Activated effector memory CD4-positive, alpha-beta T cell treated with anti-CD3 and anti-CD28 coated beads, Interleukin-2, amount 50 U/mL, for 16 hours (primary cell): ENCODE data around the gene SH3PXD2A.
"Not testable (repeated sequence)": the region's sequence is repeated elsewhere in the genome, so short reads cannot be mapped to it uniquely, and the experiment has no call there.

ENCODE experiments used
- DNase-seq: peaks from one replicate; pipeline ENCODE4 v3.0.0-alpha.2; 2020

The SH3PXD2A gene

GRCh38 chr10:103737735-103738367 is 117.5 kb downstream of the SH3PXD2A start:
- no peak for DNase-seq

- DNase-seq: no peak
These were observed 118.6 kb downstream of the SH3PXD2A start for GRCh38 chr10:103736763-103737162.

DNA sequence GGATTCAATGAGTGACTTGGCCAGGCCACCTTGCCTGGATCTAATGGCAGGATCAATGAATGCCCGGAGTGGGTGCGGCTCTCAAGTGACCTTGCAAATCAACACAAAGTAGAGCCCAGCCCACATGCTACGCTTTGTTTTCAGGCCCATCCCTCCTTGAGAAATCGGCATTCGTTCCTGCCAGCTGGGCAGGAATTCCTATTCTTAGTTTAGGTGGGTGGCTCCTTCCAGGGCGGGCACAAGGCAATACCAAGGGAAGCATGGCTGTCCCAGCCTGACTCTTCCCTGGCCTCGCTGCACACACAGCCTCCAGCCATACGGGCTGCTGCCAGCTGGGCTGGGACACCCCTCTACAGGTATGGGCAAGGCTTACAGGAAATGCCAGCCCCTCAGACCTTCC is 119.3 kb downstream of the SH3PXD2A start:
- DNase-seq: no peak

DNA sequence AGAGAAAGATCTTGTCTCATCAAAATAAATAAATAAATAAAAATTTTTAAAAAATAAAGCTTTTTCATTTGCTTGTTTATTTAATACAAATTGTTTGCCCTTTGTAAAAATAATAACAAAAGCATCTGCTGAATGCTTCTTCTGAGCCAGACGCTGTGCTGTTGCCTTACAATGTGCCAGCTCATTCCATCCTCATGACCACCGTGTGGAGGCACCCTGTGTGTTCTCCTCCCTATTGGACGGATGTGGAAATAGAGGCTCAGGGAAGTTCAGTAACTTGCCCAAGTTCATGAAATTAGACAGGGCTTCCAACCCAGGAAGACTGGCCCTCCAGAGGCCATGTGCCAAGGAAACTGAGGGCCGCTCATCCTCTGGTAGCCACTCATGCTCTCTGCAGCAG is 120.6 kb downstream of the SH3PXD2A start:
- no peak for DNase-seq

DNA sequence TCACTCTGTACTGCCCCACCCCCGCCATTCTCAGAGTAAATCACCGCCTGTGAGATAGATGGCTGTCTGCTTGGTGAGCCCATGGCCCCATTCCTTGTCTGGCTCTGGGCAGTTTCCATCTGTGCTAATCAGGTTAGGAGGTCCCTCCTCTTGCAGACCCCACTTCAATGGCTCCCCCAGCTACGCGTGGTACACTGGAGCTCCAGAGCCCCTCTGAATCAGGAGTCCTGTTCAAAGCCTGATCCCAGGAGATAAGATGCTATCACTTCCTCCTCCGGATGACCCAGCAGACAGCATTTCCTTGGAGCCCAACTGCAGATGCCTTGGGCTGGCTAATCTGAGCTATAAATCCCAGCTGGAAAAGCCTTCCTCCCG is 122.3 kb downstream of the SH3PXD2A start:
- no peak for DNase-seq

- no peak for DNase-seq
These were observed 122.9 kb downstream of the SH3PXD2A start for GRCh38 chr10:103732339-103733044.

GRCh38 chr10:103731609-103732270 is 123.6 kb downstream of the SH3PXD2A start:
- no peak for DNase-seq

- DNase-seq: not testable (repeated sequence)
These were observed 124.3 kb downstream of the SH3PXD2A start for GRCh38 chr10:103731026-103731425.

DNA sequence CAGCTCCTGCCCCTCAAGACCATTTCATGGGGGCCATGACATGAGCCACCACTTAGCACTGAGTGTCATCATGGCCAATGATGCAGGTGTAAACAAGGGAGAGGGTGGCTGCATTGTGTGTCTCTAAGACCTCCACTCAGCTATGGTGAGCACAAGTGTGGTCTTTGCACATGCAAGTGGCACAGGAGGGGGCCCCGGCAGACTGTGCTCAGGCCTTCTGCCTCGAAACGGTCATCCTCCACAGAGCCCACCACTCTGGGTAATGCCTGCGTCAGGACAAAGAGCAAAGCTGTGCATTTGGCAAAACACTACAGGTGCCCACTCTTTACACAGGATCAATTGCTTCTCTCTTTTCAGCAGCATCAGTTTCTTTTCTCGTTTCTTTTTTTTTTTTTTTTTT is 125.5 kb downstream of the SH3PXD2A start:
- no peak for DNase-seq

GRCh38 chr10:103727991-103728689 is 127.2 kb downstream of the SH3PXD2A start:
- no peak for DNase-seq

DNA sequence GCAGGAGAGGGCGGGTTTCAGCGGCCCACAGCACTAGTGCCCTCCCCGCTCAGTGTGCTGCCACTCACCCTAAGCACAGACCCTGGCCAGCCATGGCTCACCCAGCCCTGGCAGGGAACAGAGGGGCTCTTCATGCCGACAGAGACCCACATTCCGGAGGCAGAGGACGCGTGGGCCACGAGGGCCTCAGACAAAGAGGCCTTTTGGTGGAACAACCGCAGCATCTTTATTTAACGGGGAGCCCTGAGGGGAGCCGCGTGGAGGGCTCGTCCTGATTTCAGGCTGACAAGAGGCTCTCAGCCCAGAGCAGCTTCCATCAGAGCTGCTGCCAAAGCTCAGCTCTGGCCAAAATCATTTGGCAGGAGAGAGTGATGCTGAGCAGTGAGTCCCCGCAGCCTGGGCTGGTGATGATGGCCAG is 127.8 kb downstream of the SH3PXD2A start:
- no peak for DNase-seq

DNA sequence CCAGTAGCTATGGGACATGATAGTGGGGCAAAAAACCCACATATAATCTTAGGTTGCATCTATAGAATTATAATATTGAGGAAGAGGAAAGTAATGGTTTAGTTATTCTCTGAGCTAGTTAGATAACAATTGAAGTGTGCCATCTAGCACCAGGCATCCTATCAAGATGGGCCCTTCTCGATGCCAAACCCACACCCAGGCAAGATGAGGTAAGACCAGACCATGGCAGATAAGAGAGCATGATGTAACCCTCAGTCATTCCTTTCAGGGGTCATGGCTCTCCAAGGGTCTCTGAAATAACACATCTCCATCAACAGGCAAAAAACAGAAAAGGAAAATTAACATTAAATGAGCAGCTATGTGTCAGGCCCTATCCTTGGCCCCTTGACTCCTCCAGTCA is 128.7 kb downstream of the SH3PXD2A start:
- DNase-seq: no peak

- no peak for DNase-seq
These were observed 130.1 kb downstream of the SH3PXD2A start for GRCh38 chr10:103725242-103725641.

DNA sequence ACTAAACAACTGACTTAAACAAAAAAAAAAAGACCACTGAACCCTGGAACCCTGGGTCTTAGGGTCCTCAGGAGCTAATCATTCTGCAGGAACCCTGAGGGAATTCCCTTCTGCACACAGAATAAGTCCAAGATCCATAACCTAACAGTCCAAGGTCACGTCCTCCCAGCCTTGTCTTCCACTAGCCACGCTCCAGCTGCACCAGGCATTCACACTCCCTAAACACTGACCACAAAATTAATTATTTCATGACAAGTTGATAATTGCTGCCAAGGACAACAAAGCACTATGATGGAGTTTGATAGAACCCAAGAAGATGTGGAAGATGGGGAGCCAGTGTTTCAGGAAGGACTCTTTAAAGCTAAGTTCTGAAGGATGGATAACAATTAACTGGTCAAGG is 130.6 kb downstream of the SH3PXD2A start:
- no peak for DNase-seq

- no peak for DNase-seq
These were observed 131.3 kb downstream of the SH3PXD2A start for GRCh38 chr10:103724074-103724473.

GRCh38 chr10:103723557-103723956 is 131.8 kb downstream of the SH3PXD2A start:
- no peak for DNase-seq

- no peak for DNase-seq
These were observed 132.7 kb downstream of the SH3PXD2A start for GRCh38 chr10:103722632-103723031.

GRCh38 chr10:103720964-103721335 is 134.4 kb downstream of the SH3PXD2A start:
- no peak for DNase-seq

DNA sequence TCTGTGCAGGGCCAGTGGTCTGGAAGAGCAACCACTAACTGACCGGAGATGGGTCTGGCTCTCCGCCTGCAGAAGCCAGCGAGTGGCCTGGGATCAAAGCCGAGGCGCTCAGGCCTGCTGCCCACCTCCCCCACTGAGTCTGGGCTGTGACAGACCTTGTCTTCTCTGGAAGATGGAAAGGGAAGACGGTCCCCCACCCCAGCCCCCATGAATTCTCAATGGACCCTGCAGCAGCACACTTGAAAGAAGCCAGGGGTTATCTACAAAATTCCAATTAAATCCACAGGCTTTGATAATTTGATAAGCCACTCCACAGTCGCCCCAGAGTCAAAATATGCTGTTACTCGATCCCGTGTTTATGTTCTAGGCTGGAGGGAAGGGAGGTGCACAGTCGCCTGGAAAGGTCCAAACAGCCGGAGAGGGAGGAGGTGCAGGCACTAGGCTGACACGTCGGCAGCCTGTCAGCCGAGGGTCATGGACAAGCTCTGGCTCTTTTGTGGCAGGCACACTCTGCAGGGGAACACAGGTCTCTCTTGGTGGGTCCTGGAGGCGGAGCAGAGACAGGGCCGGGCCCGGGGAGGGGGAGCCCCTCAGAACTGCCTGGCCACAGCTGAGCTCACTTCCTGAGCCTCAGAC is 134.9 kb downstream of the SH3PXD2A start:
- no peak for DNase-seq

DNA sequence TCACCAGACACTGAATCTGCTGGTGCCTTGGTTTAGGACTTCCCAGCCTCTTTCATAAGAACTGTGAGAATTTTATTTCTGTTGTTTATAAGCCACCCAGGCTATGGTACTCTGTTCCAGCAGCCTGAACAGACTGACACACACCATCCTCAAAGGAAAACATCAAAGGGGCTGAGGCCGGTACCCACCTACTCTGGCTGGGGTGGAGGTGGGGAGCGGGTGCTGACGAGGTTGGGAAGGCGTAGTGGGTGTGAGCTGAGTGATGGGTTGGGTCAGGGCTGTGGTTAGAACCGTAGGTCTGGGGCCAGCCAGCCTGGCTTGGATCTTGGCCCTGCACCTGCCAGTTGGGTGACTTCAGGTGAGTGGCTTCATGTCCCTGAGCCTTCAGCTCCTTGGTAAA is 136.3 kb downstream of the SH3PXD2A start:
- DNase-seq: no peak

DNA sequence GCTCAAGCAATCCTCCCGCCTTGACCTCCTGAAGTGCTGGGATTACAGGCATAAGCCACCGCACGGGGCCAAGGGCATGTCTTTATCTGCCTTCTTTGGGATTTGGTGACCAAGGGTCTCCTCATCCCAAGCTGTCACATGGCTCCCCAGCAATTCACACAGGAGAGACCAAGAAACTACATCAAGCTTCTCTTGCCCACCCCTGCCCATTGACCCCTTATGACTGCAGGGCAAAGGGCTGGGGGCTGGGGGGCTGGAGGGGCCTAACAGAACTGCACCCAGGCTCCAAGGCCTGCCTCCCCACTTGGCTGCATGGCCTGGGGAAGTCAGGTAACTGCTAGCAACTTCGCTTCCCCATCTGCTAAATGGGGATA is 137.1 kb downstream of the SH3PXD2A start:
- DNase-seq: no peak

GRCh38 chr10:103717341-103718246 is 137.8 kb downstream of the SH3PXD2A start:
- DNase-seq: no peak
